Adipocyte (in vitro differentiated cells): ENCODE results near the gene ACAD8.
"Not testable (repeated sequence)": the region's sequence is repeated elsewhere in the genome, so short reads cannot be mapped to it uniquely, and the experiment has no call there.

Experiments used
- DNase-seq: peaks from one replicate; pipeline ENCODE4 v3.0.0-alpha.2; 2015; ENCODE audit warnings: low read depth
- H3K27me3 ChIP-seq: replicated peaks from 2 replicates; pipeline ENCODE4 v1.7.0; 2013; ENCODE audit warnings: mild to moderate bottlenecking, low read length, moderate library complexity; ENCODE audit not compliant: control insufficient read depth, insufficient read depth
- H3K36me3 ChIP-seq: 2 replicates; pipeline ENCODE4 v1.7.0; 2013; ENCODE audit warnings: low read length, mild to moderate bottlenecking, moderate library complexity; ENCODE audit not compliant: control insufficient read depth, insufficient read depth, severe bottlenecking
- H3K4me1 ChIP-seq: 2 replicates; pipeline ENCODE4 v1.7.0; 2013; ENCODE audit warnings: mild to moderate bottlenecking, low read length, moderate library complexity; ENCODE audit not compliant: control insufficient read depth, insufficient read depth
- H3K4me3 ChIP-seq: 2 replicates; pipeline ENCODE4 v1.7.0; 2013; ENCODE audit warnings: mild to moderate bottlenecking, low read length, moderate library complexity
- H3K9ac ChIP-seq: 2 replicates; pipeline ENCODE4 v1.7.0; 2013; ENCODE audit warnings: mild to moderate bottlenecking, low read length, moderate library complexity
- H3K9me3 ChIP-seq: 2 replicates; pipeline ENCODE4 v1.7.0; 2013; ENCODE audit warnings: mild to moderate bottlenecking, low read length, moderate library complexity; ENCODE audit not compliant: control insufficient read depth

The ACAD8 gene

DNA sequence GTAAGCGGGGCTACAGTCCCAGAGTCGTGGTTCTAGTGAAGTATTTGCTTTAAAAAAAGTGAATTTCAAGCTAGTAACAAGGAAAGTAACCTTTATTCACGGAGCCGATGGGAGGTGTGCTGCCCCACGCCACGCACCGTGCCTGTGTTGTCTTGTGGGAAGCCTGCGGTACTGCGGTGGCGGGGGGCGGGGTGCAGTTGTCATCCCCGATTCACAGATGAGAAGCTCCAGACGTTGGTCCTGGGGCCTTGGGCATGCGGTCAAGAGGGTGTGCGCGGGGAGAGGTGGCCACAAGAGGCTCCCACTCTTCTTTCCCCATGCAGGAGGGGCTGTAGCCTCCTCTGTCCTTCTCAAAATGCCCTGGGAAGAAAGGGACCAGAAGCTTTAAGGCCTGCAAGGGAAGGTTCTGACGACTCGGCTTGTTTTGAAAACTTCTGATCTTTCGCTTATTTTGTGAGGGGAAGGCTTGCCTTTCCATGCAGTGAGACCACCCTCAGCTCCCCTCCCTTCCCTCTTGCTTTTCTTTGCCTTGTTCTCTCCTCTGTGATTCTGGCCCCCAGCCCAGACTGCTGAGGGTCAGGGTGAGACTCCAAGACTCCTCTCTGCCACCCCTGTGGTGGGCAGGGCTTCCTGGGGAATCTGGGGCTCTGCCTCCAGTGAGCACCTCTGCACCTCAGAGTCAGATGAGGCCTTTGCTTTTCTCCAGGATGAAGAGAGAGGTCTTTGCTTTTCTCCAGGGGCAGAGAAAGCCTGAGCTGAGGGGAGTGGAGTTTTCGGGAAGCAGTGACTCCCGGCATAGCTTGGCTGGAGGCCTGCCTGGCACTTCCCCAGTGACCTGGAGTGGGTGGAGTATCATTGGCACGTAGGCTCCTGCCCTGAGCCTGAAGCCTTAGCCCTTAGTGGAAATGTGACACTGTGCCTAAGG is 29.0 kb downstream of the ACAD8 start:
- H3K4me3 ChIP-seq: no peak overlapping the region
- H3K27me3 ChIP-seq: peaks cover 19% of the 10 kb centered on the region
- no peak for DNase-seq
- H3K4me1 ChIP-seq: peaks cover 4% of the 10 kb centered on the region
- H3K9ac ChIP-seq: no peak overlapping the region
- H3K36me3 ChIP-seq: no peaks in the 10 kb centered on the region
- H3K9me3 ChIP-seq: peaks cover 5% of the 10 kb centered on the region

DNA sequence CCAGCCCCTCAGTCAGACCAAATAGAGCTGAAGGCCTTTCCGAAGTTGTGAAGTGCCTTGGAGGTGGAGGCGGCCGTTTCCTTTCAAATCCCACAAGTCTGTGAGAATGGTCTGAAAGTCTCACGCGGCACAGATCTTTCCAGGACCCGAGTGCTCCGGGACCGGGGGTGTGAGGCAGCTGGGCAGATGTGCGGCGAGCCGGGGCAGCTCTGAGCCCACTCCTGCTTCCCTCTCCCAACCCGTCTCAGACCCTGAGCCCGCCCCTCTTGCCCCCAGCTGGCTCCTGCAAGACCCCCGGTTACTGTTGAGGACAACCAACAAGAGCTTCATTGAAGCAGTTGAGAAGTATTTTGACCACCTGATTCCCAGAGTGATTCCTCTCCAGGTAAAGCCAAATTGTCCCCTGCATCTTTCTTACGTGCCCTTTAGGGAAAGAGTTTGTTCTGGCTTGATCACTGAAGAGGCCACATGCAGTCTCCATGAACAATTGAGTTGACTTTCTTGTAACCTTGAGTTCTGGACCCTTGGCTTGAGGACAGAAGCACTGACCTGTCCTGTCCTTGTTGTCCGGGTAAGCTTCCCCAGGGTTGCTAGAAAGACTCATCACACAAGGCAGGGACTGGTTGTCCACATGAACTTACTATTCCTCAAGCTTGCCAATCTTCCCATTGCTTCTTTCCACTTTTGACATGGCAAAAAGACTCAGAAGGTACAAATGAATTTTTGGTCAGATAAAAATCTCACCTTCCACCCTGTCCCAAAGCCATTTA is 30.3 kb downstream of the ACAD8 start:
- H3K36me3 ChIP-seq: no peaks in the 10 kb centered on the region
- peaks cover 7% of the 10 kb centered on the region for H3K27me3 ChIP-seq

DNA sequence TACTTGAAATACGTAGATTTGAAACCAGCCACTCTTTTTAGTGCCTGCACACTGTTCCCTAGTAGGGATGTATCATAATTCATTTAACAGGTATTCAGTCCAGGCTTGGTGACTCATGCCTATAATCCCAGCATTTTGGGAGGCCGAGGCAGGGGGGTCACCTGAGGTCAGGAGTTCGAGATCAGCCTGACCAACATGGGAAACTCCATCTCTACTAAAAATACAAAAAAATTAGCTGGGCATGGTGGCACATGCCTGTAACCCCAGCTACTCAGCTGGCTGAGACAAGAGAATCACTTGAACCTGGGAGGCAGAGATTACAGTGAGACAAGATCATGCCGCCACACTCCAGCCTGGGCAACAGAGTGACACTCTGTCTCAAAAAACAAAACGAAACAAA is 31.0 kb downstream of the ACAD8 start:
- not testable (repeated sequence) for DNase-seq, H3K9ac ChIP-seq, H3K9me3 ChIP-seq, H3K27me3 ChIP-seq, H3K4me3 ChIP-seq, H3K36me3 ChIP-seq, H3K4me1 ChIP-seq

More for the DNA sequence above, 30.3 kb downstream of the ACAD8 start:
- H3K4me1 ChIP-seq: peaks cover 4% of the 10 kb centered on the region
- peaks cover under 1% of the 10 kb centered on the region for H3K9me3 ChIP-seq
- DNase-seq: no peak
- H3K9ac ChIP-seq: no peak overlapping the region
- no peak overlapping the region for H3K4me3 ChIP-seq

DNA sequence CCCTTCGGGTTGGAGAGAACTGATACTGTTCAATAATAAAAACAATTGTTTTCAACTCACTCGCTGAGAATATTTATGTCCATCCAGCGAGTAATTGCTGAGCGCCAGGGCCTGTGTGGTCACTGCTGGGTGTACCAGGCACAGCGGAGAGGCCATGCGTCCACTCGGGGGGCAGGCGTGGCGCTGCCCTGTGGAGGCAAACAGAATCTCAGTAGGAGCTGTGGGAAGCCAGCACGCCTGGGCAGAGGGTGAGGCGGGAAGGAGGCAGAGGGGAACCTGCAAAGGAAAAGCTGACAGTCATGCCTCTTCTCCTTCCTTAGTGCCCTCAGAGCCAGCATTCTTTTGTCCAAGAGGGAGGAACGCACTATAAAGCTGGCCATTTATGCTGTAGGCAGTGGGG is 34.2 kb downstream of the ACAD8 start:
- DNase-seq: no peak
- peaks cover 8% of the 10 kb centered on the region for H3K27me3 ChIP-seq

DNA sequence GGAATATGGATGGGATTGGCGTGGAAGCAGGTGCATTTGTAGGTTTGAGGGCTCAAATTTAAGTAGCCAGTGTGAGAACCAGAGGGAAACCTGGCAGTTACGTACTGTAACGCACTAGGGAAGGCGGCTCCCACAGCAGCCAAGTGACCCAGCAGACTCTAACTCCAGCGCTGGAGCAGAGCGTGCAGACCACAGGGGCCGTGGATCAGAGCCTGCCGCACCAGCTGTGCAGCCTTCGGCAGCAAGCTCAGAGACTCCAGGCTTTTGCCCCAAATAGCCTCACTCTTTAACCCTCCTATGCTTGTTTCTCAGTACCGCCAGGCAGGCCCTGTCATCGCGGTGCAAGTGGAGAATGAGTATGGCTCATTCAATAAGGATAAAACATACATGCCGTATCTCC is 35.1 kb downstream of the ACAD8 start:
- DNase-seq: no peak

More for the DNA sequence above, 34.2 kb downstream of the ACAD8 start:
- H3K36me3 ChIP-seq: no peaks in the 10 kb centered on the region
- H3K9ac ChIP-seq: no peak overlapping the region
- H3K4me1 ChIP-seq: peaks cover under 1% of the 10 kb centered on the region
- no peaks in the 10 kb centered on the region for H3K9me3 ChIP-seq
- H3K4me3 ChIP-seq: no peak overlapping the region

DNA sequence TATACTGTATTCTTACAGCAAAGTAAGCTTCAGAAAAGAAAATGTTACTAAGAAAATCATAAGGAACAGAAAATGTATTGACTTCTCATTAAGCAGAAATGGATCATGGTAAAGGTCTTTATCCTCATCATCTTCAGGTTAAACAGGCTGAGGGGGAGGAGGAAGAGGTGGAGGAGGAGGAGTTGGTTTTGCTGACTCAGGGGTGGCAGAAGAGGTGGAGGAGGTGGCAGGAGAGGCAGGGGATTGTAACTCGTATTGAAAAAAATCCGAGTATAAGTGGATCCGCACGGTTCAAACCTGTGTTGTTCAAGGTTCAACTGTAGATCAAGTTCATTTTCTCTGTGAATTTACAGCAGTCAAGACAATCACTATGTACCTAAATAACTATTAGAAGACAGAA is 35.8 kb downstream of the ACAD8 start:
- Histone ChIP-seq H3K4me3 (no peak overlapping the region), H3K27me3 (peaks cover 11% of the 10 kb centered on the region), H3K9ac (no peak overlapping the region), H3K36me3 (no peaks in the 10 kb centered on the region), H3K4me1 (no peaks in the 10 kb centered on the region), H3K9me3 (no peaks in the 10 kb centered on the region)
- DNase-seq: no peak

More for the DNA sequence above, 35.1 kb downstream of the ACAD8 start:
- Histone ChIP-seq H3K9me3 (no peaks in the 10 kb centered on the region), H3K4me1 (no peaks in the 10 kb centered on the region), H3K36me3 (no peaks in the 10 kb centered on the region), H3K27me3 (peaks cover 11% of the 10 kb centered on the region), H3K9ac (no peak overlapping the region), H3K4me3 (no peak overlapping the region)

DNA sequence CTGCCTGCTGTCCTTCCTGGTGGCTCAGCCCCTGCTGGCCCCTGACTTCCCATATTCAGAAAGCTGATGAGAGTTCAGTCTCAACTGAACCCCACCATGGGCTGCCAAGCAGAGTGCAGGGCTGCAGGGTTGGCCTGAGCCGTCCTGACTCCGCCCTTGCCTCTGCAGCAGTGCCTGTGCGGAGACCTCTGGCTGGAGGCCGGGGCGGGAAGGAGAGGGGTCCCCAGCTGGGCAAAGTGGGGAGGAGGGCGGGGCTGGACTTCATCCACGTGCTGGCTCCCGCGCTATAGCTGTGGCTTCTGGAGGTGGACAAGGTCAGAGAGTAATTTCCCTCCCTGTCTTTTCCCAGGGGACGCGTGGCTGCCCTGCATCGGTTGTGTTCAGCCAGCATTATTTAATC is 36.4 kb downstream of the ACAD8 start:
- H3K4me1 ChIP-seq: no peaks in the 10 kb centered on the region
- no peaks in the 10 kb centered on the region for H3K9me3 ChIP-seq
- H3K9ac ChIP-seq: no peak overlapping the region
- no peaks in the 10 kb centered on the region for H3K36me3 ChIP-seq
- DNase-seq: no peak
- no peak overlapping the region for H3K4me3 ChIP-seq
- H3K27me3 ChIP-seq: peaks cover 13% of the 10 kb centered on the region

DNA sequence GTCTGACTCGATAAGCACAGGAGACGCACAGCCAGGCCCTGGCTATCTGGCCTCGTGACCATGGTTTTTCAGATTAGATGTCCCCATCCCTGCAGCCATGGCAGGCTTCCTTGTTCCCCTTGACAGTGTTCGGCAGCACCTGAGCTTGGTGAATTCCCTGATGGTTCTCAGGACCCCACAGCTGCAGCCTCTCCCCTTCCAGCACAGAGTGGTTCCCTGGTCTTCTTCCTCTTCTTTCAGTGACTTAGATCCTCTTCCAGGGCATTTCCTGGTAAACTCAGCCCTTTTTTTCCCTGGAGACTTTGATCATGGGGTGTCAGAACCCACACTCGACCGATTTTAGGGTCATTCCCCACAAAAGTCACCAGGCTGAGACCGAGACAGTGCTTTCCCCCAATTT is 37.3 kb downstream of the ACAD8 start:
- no peak overlapping the region for H3K9ac ChIP-seq
- H3K4me3 ChIP-seq: no peak overlapping the region
- DNase-seq: no peak
- H3K36me3 ChIP-seq: no peaks in the 10 kb centered on the region
- no peaks in the 10 kb centered on the region for H3K9me3 ChIP-seq
- no peaks in the 10 kb centered on the region for H3K4me1 ChIP-seq
- peaks cover 13% of the 10 kb centered on the region for H3K27me3 ChIP-seq

DNA sequence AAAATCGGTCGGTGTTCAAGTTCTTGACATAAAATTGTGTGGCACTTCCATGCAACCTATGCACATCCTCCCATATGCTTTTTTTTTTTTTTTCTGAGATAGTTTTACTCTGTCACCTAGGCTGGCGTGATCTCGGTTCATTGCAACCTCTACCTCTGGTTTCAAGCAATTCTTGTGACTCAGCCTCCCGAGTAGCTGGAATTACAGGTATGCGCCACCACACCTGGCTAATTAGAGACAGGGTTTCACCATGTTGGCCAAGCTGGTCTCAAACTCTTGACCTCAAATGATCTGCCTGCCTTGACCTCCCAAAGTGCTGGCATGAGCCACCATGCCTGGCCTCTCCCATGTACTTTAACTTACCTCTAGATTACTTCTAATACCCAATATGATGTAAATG is 37.8 kb downstream of the ACAD8 start:
- Histone ChIP-seq H3K36me3 (no peaks in the 10 kb centered on the region), H3K9me3 (no peaks in the 10 kb centered on the region), H3K4me3 (no peak overlapping the region), H3K27me3 (peaks cover 13% of the 10 kb centered on the region), H3K4me1 (no peaks in the 10 kb centered on the region), H3K9ac (no peak overlapping the region)
- DNase-seq: no peak

DNA sequence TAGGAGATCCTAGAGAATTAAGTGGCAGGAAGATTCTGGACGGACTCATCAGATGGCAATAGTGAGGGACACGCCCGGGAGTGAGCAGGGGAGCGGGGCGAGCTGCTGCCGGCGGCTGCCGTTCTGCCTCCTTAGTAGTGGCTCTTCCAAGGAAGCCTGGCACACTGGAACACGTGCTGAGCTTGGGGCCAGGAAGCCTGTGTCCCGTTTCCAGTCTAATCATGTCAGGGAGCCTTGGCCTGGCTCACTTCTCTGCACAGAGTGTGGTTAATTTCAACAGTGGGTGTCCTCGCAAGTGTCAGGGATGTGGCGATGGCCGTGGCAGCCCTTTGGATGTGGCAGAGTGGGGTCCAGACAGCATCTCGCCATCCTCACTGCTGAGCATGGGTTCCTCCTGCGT is 39.3 kb downstream of the ACAD8 start:
- no peak for DNase-seq
- H3K36me3 ChIP-seq: no peaks in the 10 kb centered on the region
- H3K9ac ChIP-seq: no peak overlapping the region
- H3K27me3 ChIP-seq: peaks cover 13% of the 10 kb centered on the region
- H3K4me1 ChIP-seq: no peaks in the 10 kb centered on the region
- H3K9me3 ChIP-seq: no peaks in the 10 kb centered on the region
- no peak overlapping the region for H3K4me3 ChIP-seq
